Measurements from ENCODE around the gene YIPF5. TPM values are rescaled to one million over a fixed set of nuclear protein-coding genes. Genes with fewer than 3 reads are reported as not detected.

The YIPF5 gene
- total RNA-seq: 105 and 126 TPM in 2 replicates

GRCh38 chr5:144170276-144171024 lies at the start of gene YIPF5, which contains the start of gene KCTD16:
TSS of gene YIPF5 (minus strand) at chr5:144170659. CDS start at chr5:144169955, 704 bp downstream.
TSS of gene KCTD16 (plus strand) at chr5:144170873.

Other genes with a start within 250 kb of the YIPF5 start
- 0.26 and 0.47 TPM in 2 replicates for gene KCTD16, start 214 bp upstream of the YIPF5 start, total RNA-seq

Data from bronchial smooth muscle cell (primary cell).